Measurements from ENCODE around the gene KCNJ10. TPM values are rescaled to one million over a fixed set of nuclear protein-coding genes. Genes with fewer than 3 reads are reported as not detected.

KCNJ10 gene
- total RNA-seq, 1 donor from 2014 or later: not detected

DNA sequence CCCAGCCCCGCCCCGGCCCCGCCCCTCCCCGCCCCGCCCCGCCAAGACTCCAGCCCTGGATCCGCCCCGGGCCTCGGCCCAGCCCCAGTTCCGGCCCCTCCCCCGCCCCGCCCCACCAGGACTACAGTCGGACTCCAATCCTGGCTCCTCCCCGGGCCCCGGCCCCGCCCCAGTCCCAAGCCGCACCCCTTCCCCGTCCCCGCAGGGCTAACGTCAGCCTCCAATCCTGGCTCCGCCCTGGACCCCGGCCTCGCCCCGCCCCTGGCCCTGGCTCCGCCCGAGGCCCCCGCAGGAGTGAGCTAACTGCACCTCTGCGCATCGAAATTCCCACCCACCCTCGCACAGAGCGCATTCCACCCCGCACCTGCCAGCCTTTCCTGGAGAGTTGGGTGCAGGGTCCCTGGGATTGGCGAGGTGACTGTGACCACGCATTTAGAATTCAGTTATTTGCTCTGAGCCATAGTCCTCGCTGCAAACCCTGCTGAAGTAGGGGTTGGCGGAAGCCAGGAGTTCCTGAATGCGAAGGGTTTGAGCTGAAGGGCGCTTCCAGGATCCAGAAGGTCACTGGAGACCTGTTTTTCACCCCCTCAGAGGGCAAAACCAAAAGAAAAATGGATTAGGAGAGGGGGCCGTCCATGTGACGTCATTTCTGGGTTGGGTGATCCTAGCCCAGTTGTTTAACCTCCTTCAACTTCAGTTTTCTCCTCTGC lies 29.0 kb upstream of the KCNJ10 start:
- DNase-seq (ENCODE audit: low spot score): peak; percentile 98

DNA sequence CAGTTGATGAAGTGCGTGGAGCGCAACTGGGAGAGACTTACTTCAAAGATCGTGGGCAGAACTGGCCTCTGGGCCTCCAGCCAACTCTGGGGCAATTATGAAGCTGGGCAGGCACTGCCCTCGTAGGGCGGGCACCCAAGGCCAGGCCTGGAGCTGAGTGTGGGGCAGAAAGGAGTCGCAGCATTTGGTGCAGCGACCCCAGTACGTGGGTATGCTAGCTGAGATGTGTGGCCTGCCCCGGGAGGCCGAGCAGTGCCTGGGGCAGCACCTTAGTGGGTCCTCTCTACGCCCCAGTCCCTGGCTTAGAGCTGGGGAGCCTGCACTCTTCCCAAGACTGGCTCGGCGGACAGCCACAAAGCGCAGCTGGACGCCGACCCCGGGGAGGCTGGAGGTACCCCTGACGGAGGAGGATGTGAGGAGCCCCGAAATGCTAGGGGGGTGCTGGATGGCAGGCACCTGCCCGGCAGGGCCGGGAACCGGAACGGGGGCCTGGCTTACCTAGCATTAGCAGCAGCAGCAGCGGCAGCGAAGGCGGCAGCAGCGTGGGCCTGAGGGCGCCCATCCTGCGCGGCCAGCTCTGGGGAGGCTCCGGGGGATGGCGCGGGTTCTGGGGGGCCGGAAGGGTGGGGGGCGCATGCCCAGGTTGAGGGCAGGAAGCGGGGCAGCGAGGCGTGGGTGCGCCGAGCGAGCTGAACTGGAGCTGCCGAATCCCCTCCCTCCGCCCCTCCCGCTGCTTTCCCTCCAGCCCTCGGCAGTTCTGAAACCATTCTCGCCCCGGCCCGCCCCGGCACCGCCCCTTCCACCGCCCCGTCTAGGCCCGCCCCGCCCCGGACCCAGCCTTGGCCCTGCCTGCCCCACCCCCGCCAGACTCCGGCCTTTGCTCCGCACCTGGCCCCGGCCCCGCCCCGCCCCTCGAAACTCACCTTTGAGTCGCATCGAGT lies 28.2 kb upstream of the KCNJ10 start, which contains the start of gene IGSF8:
IGSF8 (minus strand) TSS at position 709 of the 941 bp plus-strand sequence; CDS start at position 562, 147 bp downstream.
- DNase-seq (ENCODE audit: low spot score): peak; percentile 93

DNA sequence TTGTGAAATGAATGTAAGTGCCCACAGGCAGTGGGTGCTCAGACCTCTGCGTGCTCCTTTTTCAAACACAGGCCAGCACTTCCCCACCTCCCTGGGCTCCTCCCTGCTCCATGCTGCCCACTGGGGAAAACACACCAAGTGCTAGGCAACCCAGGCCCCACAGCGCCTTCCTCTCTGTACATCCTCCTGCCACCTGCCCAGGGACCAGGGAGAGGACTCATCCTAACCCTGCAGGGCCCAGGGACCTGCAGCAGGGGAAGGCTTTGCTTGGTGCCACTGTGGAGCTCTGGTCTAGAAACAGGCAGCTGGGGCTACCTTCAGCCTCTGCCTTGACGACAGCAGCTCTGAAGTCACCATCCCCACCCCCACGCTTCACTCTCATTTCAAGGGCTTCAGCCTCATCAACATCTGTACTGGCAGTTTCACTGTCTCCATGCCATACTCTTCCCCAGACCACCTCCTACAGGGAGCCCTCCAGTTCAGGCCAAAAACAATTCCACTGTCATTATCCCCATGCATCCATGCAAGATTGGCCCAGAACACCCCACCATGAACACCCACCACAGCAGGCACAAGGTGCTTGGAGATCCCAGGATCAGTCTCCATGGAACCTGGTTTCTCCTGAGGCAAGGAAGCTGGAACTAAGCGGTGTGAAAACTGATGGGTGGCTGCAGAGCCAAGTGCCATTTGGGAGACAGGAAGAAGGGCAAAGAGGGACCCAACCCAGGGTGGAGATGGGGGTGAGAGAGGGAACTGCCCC lies 27.4 kb upstream of the KCNJ10 start:
- DNase-seq (ENCODE audit: low spot score): no peak

DNA sequence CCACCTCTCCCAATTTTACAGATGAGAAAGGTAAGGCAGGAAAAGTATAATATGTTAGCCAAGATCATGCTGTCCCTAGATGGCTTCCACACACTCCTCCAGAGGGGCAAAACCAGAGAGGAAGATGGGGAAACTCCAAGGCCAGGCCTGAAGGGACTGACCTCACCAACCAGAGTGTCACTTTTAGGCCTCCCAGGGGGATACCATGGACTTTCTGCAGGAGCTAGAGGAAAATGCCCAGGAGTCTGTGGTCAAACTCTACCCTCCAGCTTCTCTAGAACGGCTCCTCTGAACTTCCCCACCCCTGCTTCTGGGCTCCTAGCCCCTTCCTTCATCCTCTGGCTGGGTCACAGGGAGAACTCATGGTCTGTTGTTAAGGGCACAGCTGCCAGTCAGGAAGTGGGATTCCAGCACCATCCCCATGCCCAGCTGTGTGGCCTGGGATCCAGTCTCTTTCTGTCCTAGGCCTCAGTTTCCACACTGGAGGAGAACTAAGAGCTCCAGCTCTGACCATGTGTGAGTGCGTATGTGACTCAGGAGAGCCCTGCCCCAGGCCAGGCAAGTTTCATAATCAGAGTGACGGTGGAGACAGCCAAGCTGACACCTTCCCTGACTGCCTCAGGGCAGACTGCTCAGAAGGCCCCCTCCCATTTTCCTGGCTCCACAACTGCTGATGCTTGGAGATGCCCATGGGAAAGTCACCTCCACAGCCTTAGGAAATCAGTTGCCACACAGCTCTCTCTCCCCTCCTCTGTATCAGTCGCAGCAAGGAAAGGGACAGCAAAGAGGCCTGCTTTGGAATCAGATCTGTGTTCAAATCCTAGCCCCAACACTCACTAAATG lies 26.5 kb upstream of the KCNJ10 start:
- no peak for DNase-seq (ENCODE audit: low spot score)

DNA sequence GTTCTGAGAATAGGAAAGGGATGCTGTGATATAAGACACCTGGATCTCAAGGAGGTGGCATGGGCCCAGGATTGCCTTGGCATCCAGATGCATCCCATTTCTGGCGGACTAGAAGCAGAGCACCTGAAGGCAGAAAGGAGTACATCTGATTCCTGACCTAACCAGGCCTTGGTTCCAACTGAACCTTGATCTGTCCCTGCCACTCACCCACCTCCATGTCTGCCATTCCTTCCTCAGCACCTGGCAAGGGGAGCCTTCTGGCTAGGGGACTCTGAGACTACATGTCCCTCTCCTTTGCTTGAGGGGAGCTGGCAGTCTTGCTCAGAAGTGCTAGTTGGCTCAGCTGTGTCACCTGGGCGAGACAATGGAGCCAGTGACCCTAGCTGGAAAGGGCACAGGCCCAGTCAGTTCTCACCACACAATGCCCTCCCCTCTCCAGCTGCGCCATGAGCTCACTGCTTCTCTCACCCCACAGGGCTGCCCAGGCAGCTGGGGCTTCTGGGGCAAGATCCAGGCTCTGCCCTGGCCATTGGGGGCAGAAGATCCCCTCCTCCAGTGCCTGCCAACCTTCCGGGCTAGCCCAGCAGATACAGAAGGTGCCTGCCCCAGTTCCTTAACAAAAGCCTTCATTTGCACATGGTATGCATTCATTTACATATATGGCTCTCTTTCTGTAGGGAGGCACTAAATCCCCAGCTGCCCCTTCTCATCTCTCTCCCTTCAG lies 25.6 kb upstream of the KCNJ10 start:
- no peak for DNase-seq (ENCODE audit: low spot score)

DNA sequence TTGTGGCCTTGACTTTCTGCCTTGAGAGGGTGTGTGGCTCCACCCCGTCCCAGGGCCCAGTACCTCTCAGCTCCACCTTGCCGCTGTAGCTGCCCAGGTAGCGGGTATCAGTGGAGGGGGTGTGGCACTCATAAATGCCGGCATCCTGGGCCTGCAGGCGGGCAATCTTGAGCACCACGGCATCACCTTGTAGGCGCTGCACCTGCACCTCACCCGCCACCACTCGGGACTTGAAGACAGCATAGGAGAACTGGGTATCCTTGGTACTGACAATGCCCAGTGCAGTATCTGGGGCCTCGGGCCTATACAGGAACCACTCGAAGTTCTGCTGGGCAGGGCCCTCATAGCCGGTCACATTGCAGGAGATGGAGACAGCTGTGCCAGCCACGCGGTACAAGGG lies 24.8 kb upstream of the KCNJ10 start:
- no peak for DNase-seq (ENCODE audit: low spot score)

DNA sequence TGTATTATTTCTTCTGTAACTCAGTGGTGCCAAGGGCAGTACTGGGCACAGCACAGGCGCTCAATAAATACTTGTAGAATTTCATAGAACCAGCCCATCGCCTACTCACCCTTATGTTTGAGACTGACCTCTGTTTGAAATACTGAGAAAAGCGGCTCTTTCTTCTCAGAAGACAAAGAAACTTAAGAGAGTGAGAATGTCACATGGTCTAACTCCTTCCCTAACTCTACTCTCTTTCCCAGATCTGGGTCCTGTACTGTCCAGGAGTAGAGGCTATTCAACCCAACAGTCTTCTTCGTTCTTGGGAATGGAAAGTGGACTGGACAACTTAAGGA lies 24.3 kb upstream of the KCNJ10 start:
- DNase-seq (ENCODE audit: low spot score): no peak

DNA sequence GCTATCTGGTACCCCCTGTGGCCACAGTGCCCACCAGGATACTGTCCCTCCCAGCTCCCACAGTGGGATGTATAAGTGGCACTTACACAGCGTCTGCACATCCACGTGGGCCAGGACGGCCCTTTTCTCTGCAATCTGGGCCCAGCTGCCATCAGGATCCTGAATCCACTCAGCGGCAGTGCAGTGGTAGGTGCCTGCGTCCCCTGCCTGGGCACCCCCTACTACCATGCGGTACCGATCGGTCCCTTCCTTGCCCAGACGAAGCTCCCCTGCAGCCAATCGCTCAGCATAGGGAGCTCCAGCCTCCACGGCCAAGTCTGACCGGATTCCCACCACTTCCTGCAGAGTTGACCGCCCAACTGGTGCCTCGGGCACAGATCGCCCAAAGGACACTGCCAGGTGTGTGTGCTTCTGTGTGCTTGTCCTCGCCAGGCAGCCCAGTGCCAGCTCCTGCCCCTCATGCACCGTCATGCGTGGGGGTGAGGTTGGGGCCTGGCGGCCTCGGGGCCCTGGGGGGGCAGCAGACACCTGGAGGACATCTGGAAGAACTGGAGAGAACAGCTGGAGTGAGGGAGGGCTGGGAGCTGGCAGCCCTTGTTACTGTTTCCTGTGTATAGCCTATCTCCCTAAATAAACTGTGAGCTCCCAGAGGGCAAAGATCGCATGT lies 23.8 kb upstream of the KCNJ10 start:
- DNase-seq (ENCODE audit: low spot score): no peak

DNA sequence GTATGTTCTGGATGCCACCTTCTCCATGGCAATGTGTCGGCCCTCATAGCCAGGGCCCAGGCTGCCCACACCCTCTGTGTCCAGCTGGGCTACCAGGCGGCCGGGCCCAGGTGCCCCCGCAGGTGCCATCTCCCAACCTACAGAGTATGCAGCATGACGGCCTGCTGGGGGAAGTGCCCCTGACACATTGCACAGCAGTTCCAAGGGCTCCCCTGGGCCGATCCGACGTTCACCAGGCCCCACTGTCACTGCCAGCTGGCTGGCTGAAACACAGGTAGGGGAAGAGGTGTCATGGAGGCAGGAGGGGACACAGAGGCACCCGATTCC lies 23.1 kb upstream of the KCNJ10 start:
- no peak for DNase-seq (ENCODE audit: low spot score)

DNA sequence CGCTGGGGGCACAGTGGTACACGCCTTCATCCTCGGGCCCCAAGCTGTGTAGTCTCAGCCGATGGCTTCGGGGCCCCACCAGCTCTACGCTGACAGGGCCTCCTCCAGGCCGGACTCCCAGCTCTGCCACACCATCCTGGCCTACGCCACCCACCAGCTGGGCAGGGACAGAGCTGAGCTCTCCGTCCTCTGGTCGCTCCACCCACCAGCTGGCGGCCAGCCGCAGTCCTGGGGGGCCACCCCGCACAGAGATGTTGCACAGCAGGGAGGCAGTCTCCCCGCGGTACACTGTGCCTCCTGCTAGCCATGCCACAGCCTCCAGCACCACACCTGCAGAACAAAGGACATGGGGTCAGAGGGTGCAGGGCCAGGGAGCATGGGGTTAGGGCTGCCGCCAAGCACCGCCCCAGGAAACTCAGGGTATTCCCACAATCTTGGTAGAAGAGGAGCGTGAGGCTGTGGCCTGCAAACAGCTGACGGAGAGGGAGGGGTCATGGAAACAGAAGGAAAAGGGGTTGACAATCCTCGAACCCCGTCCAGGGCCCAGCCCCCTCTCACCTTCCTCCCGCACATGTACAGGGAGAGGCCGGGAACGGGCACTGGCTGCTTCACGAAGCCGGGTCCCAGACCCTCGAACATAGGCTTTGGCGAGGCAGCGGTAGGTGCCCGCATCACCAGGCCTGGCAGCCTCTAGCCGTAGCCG lies 22.6 kb upstream of the KCNJ10 start:
- DNase-seq (ENCODE audit: low spot score): no peak

DNA sequence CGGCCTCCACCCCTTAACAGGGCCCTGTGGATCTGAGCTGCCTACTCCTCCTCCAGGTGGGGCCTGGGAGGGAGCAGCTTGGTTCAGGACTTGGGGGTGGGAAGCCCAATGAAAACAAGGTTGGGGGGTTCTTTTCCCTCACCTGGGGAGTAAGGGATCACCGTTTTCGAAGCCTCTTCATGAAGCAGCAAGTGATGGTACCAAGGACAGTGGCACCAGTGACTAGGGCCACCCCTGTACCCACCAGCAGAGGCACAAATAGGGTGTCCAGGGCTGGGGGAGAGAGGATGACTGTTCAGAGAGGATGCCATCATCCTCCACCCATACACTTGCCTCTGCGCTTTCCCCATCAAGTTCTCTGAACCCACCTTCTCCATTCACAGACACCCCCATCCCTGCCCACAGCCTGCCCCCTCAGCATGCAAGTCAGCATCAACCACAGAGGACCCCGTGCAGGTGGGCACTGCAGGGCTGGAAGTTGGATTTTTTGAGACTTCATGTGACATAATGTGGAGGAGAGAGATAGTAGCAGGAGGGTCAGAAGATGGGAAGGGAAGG lies 21.8 kb upstream of the KCNJ10 start:
- DNase-seq (ENCODE audit: low spot score): no peak

DNA sequence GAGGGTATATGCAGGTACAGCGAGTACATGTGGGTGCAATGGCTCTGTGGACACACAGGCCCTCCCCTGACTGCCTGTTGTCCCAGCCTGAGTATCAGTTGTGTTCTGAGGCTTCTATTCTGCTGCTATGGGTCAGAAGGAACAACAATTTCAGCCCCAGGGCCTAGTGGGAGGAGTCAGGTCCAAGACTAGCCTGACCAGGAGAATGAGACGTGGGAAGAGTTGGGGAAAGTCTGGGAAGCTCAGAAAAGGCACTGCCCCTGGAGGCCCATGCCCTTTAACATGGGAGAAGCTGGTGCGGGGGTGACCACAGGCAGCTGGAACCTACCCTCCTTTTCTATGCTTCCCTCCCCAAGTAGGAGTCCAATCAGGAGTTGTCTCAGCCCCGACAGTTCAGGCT lies 20.8 kb upstream of the KCNJ10 start:
- no peak for DNase-seq (ENCODE audit: low spot score)

DNA sequence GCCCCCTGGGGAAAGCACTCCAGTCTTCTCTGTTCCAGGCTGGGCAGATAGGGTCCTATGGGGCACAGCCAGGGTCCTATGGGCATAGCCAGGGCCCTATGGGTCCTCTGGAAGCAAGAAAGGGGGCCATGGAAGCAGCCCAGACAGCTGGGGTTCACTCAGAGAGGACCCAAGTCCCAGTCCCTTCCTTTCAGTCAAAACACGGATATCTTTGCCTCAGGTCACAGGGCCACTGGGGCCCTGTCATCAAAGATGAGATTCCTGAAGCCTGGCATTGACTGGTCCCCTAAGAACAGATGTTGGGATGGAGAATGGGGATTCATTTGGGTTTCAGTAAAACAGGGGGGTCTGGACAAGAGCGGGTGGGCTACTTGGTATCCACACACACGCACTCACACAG lies 19.9 kb upstream of the KCNJ10 start:
- no peak for DNase-seq (ENCODE audit: low spot score)

DNA sequence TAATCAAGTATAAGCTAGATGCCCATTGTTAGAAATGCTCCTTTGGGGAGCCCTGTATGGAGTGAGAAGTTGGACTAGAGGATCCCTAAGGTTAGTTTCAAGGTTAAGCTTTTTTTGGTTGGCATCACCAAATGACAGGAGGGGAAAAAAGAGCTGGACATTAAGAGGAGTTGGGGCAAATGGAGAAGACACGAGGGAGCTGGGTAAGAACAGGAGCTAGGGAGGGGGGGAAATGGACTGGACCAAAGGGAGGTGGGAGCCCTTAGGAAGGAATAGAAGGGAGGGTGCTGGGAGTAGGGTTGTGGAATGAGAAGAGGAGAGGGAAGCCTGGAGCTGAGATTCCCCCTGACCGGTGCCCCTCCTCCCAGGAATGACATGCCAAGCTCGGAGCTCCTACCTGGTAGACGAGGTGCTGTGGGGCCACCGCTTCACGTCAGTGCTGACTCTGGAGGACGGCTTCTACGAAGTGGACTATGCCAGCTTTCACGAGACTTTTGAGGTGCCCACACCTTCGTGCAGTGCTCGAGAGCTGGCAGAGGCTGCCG lies 17.2 kb upstream of the KCNJ10 start:
- DNase-seq (ENCODE audit: low spot score): no peak

DNA sequence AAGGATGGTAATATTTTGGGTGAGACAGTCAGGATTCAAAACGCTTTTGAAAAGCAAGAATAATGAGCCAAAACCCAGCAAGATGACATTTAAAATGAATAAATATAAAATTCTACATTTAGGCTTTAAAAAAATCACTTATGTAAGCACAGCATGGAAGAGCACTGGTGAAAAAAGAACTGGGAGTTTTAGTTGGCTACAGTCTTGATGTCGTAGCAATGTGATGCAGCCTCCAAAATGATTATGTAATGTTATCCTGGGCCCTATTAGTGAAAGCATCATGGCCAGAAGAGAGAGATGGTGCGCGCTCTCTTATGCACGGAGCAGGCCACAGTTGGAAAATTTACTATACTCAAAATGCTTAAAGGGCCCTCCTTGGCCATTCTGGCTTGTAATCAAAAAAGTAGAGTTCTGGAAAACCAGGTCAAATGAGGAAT lies 16.5 kb upstream of the KCNJ10 start:
- DNase-seq (ENCODE audit: low spot score): no peak

DNA sequence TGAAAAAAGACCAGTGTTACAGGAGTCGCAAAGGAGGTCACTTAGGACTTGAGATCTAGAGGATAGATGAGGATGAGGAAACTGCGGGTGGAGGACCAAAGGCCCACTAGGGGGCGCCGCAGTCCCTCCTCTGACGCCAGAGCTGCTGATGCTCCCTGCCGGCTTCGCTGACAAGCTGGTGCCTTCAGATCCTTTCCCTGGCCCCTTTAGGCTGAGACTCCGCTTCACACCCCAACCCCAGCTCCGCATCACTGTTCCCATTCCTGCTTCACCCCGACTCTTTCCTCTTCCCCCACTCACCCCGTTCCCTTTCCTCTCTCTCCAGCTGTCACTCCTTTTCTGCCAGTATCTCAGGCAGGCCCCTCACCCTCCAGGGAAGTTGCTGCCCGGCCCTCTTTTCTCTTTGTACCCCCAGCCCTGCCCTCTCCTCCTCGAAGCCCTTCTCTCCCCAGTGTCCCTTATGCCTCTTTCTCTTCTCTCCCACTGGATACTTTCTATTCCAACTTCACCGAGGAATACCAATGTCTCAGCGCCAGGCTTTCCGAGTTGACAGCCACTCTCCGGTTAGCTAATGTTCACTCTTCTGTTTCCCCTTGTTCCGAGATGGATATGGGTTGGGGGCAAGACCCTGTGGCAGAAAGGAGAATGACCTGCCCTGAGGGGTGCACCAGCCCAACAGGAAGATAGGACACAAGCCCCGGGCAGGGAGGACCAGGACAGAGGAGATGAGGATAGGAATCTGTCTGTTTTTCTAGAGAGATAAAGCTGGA lies 15.9 kb upstream of the KCNJ10 start:
- DNase-seq (ENCODE audit: low spot score): peak; percentile 81

DNA sequence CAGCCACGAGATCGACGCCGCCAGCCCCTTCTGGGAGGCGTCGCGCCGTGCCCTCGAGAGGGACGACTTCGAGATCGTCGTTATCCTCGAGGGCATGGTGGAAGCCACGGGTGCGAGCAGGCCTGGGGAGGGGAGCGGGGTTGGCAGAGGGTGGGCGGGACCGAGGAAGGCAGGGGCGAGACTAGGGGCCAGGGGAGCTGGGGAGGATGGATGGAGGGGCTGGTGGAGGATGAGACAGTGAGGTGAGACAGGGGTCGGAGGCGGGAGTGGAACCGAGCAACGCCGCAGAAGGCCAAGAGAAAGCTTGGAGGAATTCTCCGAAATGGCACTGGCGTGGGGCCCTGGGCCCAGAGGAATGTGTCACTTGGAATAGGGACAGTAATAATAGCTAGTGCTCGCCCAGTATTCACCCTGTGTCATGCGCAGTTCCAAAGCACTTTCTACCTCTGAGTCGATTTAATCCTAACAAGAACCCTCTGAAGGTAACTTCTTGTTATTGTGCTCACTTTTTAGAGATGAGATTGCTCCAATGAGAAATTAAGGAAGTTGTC lies 14.9 kb upstream of the KCNJ10 start:
- no peak for DNase-seq (ENCODE audit: low spot score)
